ENCODE data around the gene PAQR4. TPM values are rescaled to one million over a fixed set of nuclear protein-coding genes. Genes with fewer than 3 reads are reported as not detected.
"Not testable (repeated sequence)": the region's sequence is repeated elsewhere in the genome, so short reads cannot be mapped to it uniquely, and the experiment has no call there.

PAQR4 gene
- 10 to 100 TPM; 25.8 to 28.2 TPM for total RNA-seq

DNA sequence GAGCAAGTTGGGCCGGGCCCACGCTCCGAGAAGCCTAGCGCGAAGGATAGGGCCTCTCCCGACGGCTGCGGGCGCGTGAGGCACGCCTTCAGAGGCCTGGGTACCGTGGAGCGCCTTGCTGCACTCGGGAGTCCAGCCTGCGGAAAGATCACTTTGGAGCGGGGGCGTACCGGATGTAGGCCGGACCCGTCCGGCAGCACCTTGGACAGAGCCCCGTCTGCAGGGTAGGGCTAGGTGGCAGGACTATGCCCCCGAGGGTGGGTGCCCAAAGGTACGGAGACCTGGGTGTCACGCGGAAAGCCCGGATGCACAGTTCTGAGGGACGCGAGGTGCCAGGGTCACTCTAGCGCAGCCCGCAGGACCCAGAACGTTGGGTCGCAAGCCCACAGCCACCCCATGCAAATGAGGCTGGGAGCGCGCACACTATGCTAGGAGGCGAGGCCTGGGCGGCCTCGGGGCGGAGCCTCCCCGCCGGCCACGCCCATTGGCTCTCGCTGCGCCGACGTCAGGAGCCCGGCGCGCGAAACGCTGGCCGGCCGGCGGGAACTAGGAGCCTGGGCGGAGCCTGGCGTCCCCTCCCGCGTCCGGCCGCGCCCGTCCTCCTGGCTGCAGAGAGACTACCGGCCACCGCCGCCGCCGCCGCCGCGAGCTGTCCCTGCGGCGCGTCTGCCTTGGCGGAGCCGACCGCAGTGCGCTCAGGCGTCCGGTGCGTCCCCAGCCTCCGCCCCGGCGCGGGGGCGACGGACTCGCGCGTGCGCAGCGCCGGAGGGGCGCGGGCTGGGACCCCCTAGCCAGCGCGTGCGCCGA is at the start of gene PAQR4:
Gene PAQR4, plus strand, starts transcription at position 611 of the 807 bp plus-strand sequence. CDS start 327 bp downstream, outside the sequence.
- CTCF ChIA-PET: interaction anchor here (0.6 to 1.3 kb wide), 5 partner anchors 10 to 90 kb away, joined by 3 to 5 read pairs (median 4); no protein-coding TSS in a partner anchor
- peak within 1 kb of the TSS; percentile 74 for H3K4me3 Mint-ChIP-seq
- DNase-seq: peak; percentile 80
- H3K9me3 Mint-ChIP-seq: no peaks in the 10 kb centered on the region
- peaks cover 18% of the 10 kb centered on the region for H3K36me3 Mint-ChIP-seq (ENCODE audit: low read depth)
- peaks cover 29% of the 10 kb centered on the region for H3K4me1 Mint-ChIP-seq (ENCODE audit: low read depth)
- no peak within 1 kb of the TSS for H3K27ac Mint-ChIP-seq
- H3K27me3 Mint-ChIP-seq (ENCODE audit: low read depth): peaks cover 31% of the 10 kb centered on the region
- intact Hi-C loops (cut with micrococcal nuclease): no loop called here

DNA sequence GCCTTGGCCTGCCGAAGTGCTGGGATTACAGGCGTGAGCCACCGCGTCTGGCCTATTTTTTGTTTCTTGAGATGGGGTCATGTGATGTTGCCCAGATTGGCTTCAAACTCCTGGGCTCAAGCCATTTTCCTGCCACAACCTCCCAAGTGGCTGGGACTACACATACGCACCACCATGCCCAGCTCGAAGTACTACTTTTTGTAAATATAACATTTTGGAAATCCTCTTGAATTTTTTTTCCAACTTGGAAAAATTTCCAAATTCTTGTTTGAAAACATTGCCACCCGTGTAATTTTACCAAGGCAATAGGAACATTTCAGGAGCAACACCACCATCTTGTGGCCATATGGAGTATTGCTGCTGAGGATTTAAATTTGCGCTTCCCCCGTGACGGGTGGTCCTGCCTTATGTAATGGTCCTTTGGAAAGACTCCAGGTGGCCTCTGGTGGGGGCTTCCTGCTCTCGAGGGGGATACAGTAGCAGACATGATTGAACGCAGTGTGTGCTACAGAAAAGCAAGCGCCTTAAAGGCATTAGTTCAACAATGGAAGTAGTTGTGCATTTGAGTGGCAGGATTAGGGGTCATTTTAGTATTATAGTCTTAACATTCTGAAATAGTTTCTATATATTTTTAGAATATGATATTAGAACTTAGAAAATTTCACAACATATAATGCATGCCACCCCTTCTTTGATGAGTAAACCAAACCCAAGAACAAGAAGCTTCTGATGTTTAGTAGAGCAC is 49.5 kb upstream of the PAQR4 start:
- Mint-ChIP-seq H3K4me1 (ENCODE audit: low read depth) (peaks cover 14% of the 10 kb centered on the region), H3K36me3 (ENCODE audit: low read depth) (peaks cover 10% of the 10 kb centered on the region), H3K27me3 (ENCODE audit: low read depth) (no peaks in the 10 kb centered on the region), H3K27ac (peak overlapping the region; percentile 56), H3K4me3 (no peak overlapping the region), H3K9me3 (no peaks in the 10 kb centered on the region)
- peak; percentile 74 for DNase-seq
- CTCF ChIA-PET: interaction anchor here (0.6 to 2.6 kb wide), 12 partner anchors 10 to 484 kb away, joined by 3 to 9 read pairs (median 4); partner anchors contain the start of gene FLYWCH2
- intact Hi-C loops (cut with micrococcal nuclease): loop anchor here (1.0 to 10.0 kb wide), 4 partner anchors 8 to 235 kb away; partner anchors contain the start of gene FLYWCH1

- CTCF ChIA-PET: interaction anchor here (0.6 kb wide), 1 partner anchor 53 kb away, joined by 3 read pairs; no protein-coding TSS in a partner anchor
- Mint-ChIP-seq H3K27ac (no peak overlapping the region), H3K4me3 (no peak overlapping the region), H3K36me3 (ENCODE audit: low read depth) (peaks cover 5% of the 10 kb centered on the region), H3K9me3 (no peaks in the 10 kb centered on the region), H3K4me1 (ENCODE audit: low read depth) (peaks cover 16% of the 10 kb centered on the region), H3K27me3 (ENCODE audit: low read depth) (no peaks in the 10 kb centered on the region)
- intact Hi-C loops (cut with micrococcal nuclease): no loop called here
- DNase-seq: no peak
Observed at GRCh38 chr16:2923481-2923880, 45.7 kb upstream of the PAQR4 start.

DNA sequence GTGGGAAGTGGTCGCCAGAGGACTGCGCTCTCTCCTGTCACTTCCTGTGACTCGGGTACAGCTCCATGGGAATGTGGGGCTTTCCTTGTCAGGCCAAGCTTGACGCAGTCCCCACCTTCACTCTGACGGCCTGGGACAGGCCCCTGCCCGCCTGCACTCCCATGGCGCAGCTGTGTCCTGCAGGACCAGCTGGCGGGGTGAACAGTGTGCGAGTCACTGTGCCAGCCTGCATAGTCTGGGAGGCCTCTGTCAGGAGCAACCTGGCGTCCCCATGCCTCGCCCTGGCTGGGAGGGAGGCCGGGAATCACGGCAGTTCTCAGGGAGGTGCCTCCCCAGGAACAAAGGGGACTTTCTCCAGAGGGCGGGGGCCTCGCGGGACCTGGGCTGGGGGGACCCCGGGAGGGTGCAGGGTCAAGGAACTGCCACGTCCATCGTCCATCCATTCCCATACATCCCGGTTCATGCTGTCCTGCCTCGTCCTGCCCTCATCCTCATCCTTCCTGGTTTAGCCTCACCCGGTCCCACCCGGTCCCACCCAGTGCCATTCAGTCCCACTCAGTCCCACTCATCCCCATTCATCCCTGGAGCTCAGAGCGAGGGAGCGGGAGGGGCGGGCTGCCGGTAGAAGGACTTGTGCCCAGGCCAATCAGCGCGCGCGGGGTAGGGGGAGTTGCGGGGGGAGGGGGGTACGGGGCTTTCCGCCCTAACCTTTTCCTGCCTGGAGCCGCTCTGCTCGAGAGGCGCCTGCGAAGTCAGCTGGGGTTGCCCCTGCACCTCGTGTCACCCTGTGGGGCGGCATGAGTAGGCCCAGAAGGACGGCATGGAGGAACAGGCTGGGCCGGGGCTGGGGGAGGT is 44.0 kb upstream of the PAQR4 start:
- DNase-seq: no peak
- Mint-ChIP-seq H3K9me3 (no peaks in the 10 kb centered on the region), H3K4me3 (no peak overlapping the region), H3K4me1 (ENCODE audit: low read depth) (peaks cover 9% of the 10 kb centered on the region), H3K36me3 (ENCODE audit: low read depth) (peaks cover 1% of the 10 kb centered on the region), H3K27me3 (ENCODE audit: low read depth) (no peaks in the 10 kb centered on the region), H3K27ac (no peak overlapping the region)
- CTCF ChIA-PET: interaction anchor here (1.7 kb wide), 1 partner anchor 50 kb away, joined by 4 read pairs; no protein-coding TSS in a partner anchor
- intact Hi-C loops (cut with micrococcal nuclease): no loop called here

DNA sequence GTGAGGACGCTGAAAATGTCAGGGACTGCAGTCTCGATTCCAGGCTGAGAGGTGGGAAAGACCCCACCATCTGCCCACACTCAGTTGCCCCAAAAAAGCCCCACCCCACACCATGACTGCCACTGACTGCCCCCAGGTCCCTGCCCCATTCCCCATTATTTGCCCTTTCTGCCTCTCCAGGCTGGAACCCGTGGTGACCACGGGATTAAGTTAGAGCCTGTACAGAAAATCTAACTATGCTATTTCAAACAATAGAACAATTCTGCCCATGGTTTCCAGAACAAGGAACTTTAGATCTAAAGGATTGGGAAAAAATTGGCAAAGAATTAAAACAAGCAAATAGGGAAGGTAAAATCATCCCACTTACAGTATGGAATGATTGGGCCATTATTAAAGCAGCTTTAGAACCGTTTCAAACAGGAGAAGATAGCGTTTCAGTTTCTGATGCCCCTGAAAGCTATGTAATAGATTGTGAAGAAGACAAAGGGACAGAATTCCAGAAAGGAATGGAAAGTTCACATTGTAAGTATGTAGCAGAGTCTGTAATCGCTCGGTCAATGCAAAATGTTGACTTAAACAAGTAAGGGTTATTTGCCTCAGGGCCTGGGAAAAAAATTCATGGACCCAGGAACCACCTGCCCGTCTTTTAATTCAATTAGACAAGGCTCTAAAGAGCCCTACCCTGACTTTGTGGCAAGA is 43.0 kb upstream of the PAQR4 start:
- intact Hi-C loops (cut with micrococcal nuclease): loop anchor here (2.0 kb wide), 2 partner anchors 51 to 87 kb away; no protein-coding TSS in a partner anchor
- Mint-ChIP-seq H3K36me3 (ENCODE audit: low read depth) (peaks cover 1% of the 10 kb centered on the region), H3K4me3 (no peak overlapping the region), H3K27ac (no peak overlapping the region), H3K4me1 (ENCODE audit: low read depth) (peaks cover 9% of the 10 kb centered on the region), H3K9me3 (no peaks in the 10 kb centered on the region), H3K27me3 (ENCODE audit: low read depth) (no peaks in the 10 kb centered on the region)
- CTCF ChIA-PET: interaction anchor here (0.6 to 2.6 kb wide), 22 partner anchors 9 to 128 kb away, joined by 3 to 14 read pairs (median 6); partner anchors contain the start of genes FLYWCH1 and FLYWCH2
- no peak for DNase-seq

DNA sequence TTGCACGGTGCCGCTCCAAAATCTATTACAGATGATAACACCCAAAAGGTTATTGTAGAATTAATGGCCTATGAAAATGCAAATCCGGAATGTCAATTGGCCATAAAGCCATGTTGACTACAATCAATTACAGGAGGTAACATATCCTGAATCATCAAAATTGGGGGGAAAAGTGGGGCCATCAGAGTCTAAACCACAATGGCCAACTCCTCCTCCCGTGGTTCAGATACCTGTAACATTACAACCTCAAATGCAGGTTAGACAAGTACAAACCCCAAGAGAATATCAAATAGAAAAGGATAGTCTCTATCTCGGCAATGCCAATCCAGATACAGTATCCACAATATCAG is 42.5 kb upstream of the PAQR4 start:
- CTCF ChIA-PET: interaction anchor here (0.6 to 2.6 kb wide), 22 partner anchors 8 to 122 kb away, joined by 3 to 14 read pairs (median 6); partner anchors contain the start of genes FLYWCH1 and FLYWCH2
- peaks cover 9% of the 10 kb centered on the region for H3K4me1 Mint-ChIP-seq (ENCODE audit: low read depth)
- no peak overlapping the region for H3K27ac Mint-ChIP-seq
- intact Hi-C loops (cut with micrococcal nuclease): loop anchor here (2.0 kb wide), 2 partner anchors 52 to 88 kb away; no protein-coding TSS in a partner anchor
- H3K36me3 Mint-ChIP-seq (ENCODE audit: low read depth): no peaks in the 10 kb centered on the region
- no peaks in the 10 kb centered on the region for H3K9me3 Mint-ChIP-seq
- H3K4me3 Mint-ChIP-seq: no peak overlapping the region
- DNase-seq: no peak
- no peaks in the 10 kb centered on the region for H3K27me3 Mint-ChIP-seq (ENCODE audit: low read depth)

- DNase-seq: peak; percentile 95
- Mint-ChIP-seq H3K4me3 (no peak overlapping the region), H3K36me3 (ENCODE audit: low read depth) (no peaks in the 10 kb centered on the region), H3K27ac (no peak overlapping the region), H3K9me3 (no peaks in the 10 kb centered on the region), H3K27me3 (ENCODE audit: low read depth) (no peaks in the 10 kb centered on the region), H3K4me1 (ENCODE audit: low read depth) (peaks cover 9% of the 10 kb centered on the region)
- intact Hi-C loops (cut with micrococcal nuclease): loop anchor here (1.0 to 2.0 kb wide), 4 partner anchors 22 to 88 kb away; no protein-coding TSS in a partner anchor
- CTCF ChIA-PET: interaction anchor here (0.5 to 2.6 kb wide), 25 partner anchors 8 to 278 kb away, joined by 3 to 14 read pairs (median 6); partner anchors contain the start of genes FLYWCH1 and FLYWCH2
Observed at GRCh38 chr16:2927010-2927646, 42.0 kb upstream of the PAQR4 start.

GRCh38 chr16:2928151-2928550 is 41.0 kb upstream of the PAQR4 start:
- CTCF ChIA-PET: interaction anchor here (1.1 to 2.6 kb wide), 2 partner anchors 22 to 89 kb away, joined by 4 to 14 read pairs; no protein-coding TSS in a partner anchor
- H3K4me1 Mint-ChIP-seq (ENCODE audit: low read depth); intact Hi-C loops (cut with micrococcal nuclease); H3K36me3 Mint-ChIP-seq (ENCODE audit: low read depth); DNase-seq; H3K4me3 Mint-ChIP-seq; H3K27ac Mint-ChIP-seq; H3K27me3 Mint-ChIP-seq (ENCODE audit: low read depth); H3K9me3 Mint-ChIP-seq: not testable (repeated sequence)

DNA sequence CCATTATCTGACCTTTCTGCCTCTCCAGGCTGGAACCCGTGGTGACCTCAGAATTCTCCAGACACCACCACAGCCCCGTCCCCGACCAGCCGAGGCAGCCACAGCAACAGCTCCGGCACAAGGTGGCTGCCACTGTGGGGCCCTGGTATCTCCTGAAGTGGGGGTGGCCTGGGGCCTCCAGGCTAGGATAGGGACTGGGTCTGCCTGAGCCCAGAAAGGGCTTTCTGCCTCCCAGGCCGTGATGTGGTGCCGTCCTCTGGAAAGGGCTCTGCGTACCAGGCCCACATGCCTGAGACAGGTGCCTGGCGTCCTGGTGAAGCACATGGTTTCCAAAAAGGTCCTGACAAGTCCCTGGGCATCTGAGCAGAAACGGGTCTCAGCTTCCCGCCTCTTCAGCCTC is 40.4 kb upstream of the PAQR4 start:
- H3K27ac Mint-ChIP-seq: no peak overlapping the region
- DNase-seq: no peak
- H3K4me1 Mint-ChIP-seq (ENCODE audit: low read depth): peaks cover 9% of the 10 kb centered on the region
- CTCF ChIA-PET: no interaction called here
- intact Hi-C loops (cut with micrococcal nuclease): no loop called here
- H3K36me3 Mint-ChIP-seq (ENCODE audit: low read depth): no peaks in the 10 kb centered on the region
- no peak overlapping the region for H3K4me3 Mint-ChIP-seq
- no peaks in the 10 kb centered on the region for H3K9me3 Mint-ChIP-seq
- no peaks in the 10 kb centered on the region for H3K27me3 Mint-ChIP-seq (ENCODE audit: low read depth)

DNA sequence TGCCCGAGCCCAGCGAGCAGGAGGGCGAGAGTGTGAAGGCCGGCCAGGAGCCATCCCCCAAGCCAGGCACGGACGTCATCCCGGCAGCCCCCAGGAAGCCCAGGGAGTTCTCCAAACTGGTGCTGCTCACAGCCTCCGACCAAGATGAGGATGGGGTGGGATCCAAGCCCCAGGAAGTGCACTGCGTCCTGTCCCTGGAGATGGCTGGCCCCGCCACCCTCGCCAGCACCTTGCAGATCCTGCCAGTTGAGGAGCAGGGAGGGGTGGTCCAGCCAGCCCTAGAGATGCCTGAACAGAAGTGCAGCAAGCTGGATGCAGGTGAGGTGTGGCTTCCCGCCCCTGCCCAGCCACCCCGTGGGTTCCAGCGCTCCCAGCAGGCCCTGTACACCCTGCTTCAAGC is 39.5 kb upstream of the PAQR4 start:
- CTCF ChIA-PET: interaction anchor here (0.6 to 1.0 kb wide), 2 partner anchors 9 to 10 kb away, joined by 3 to 4 read pairs; no protein-coding TSS in a partner anchor
- Mint-ChIP-seq H3K36me3 (ENCODE audit: low read depth) (peaks cover 2% of the 10 kb centered on the region), H3K9me3 (no peaks in the 10 kb centered on the region), H3K27me3 (ENCODE audit: low read depth) (no peaks in the 10 kb centered on the region), H3K4me1 (ENCODE audit: low read depth) (peaks cover 9% of the 10 kb centered on the region), H3K4me3 (no peak overlapping the region), H3K27ac (no peak overlapping the region)
- no peak for DNase-seq
- intact Hi-C loops (cut with micrococcal nuclease): no loop called here
